Muscle layer of duodenum (tissue), 2 donors: ENCODE results near the gene NKG7.
"Not testable (repeated sequence)": the region's sequence is repeated elsewhere in the genome, so short reads cannot be mapped to it uniquely, and the experiment has no call there.

Experiments
- H3K27ac ChIP-seq: one replicate; pipeline ENCODE4 v1.7.0; 2013; ENCODE audit warnings: mild to moderate bottlenecking, low read length
- H3K27me3 ChIP-seq: one replicate; pipeline ENCODE4 v1.7.0; 2013; ENCODE audit warnings: low read depth, mild to moderate bottlenecking, control low read depth, low read length
- H3K36me3 ChIP-seq, 2 donors: one replicate each; pipeline ENCODE4 v1.7.0; 2013; ENCODE audit warnings: low read length in 2 of 2, control low read depth in 1 of 2, mild to moderate bottlenecking in 1 of 2; ENCODE audit not compliant: insufficient read depth in 2 of 2, control insufficient read depth in 1 of 2
- H3K4me1 ChIP-seq, 2 donors: one replicate each; pipeline ENCODE4 v1.7.0; 2013; ENCODE audit warnings: low read length in 2 of 2, mild to moderate bottlenecking in 2 of 2, control low read depth in 1 of 2, moderate library complexity in 1 of 2; ENCODE audit not compliant: insufficient read depth in 2 of 2, control insufficient read depth in 1 of 2
- H3K4me3 ChIP-seq, 2 donors: one replicate each; pipeline ENCODE4 v1.7.0; 2013; ENCODE audit warnings: low read length in 2 of 2, low read depth in 1 of 2, mild to moderate bottlenecking in 1 of 2
- H3K9me3 ChIP-seq, 2 donors: one replicate each; pipeline ENCODE4 v1.7.0; 2013; ENCODE audit warnings: low read length in 2 of 2, control low read depth in 1 of 2, mild to moderate bottlenecking in 1 of 2; ENCODE audit not compliant: control insufficient read depth in 1 of 2
- donor health status: healthy.

The NKG7 gene

GRCh38 chr19:51372649-51373504 lies at the start of gene NKG7:
Gene NKG7 (minus strand): TSS chr19:51372654. CDS start chr19:51372535, 119 bp downstream.
- H3K9me3 ChIP-seq, result no peaks in the 10 kb centered on the region
- peaks cover 0 to 8% of the 10 kb centered on the region in 2 donors for H3K4me1 ChIP-seq
- no peak within 1 kb of the TSS for H3K4me3 ChIP-seq
- no peaks in the 10 kb centered on the region for H3K36me3 ChIP-seq
- H3K27ac ChIP-seq, result no peak within 1 kb of the TSS
- H3K27me3 ChIP-seq, result no peaks in the 10 kb centered on the region

GRCh38 chr19:51422053-51422448 lies 49.6 kb upstream of the NKG7 start:
- Histone ChIP-seq H3K4me3 (no peak overlapping the region), H3K27ac (no peak overlapping the region), H3K4me1 (no peaks in the 10 kb centered on the region), H3K9me3 (no peaks in the 10 kb centered on the region), H3K27me3 (no peaks in the 10 kb centered on the region), H3K36me3 (no peaks in the 10 kb centered on the region)

GRCh38 chr19:51421229-51422052 lies 49.0 kb upstream of the NKG7 start:
- no peaks in the 10 kb centered on the region for H3K27me3 ChIP-seq
- H3K27ac ChIP-seq, result no peak overlapping the region

GRCh38 chr19:51420511-51420910 lies 48.1 kb upstream of the NKG7 start:
- not testable (repeated sequence) for H3K9me3 ChIP-seq, H3K36me3 ChIP-seq, H3K4me1 ChIP-seq, H3K4me3 ChIP-seq, H3K27ac ChIP-seq, H3K27me3 ChIP-seq

More at GRCh38 chr19:51421229-51422052, 49.0 kb upstream of the NKG7 start:
- H3K4me1 ChIP-seq, result no peaks in the 10 kb centered on the region
- H3K9me3 ChIP-seq, result no peaks in the 10 kb centered on the region
- no peaks in the 10 kb centered on the region for H3K36me3 ChIP-seq
- no peak overlapping the region for H3K4me3 ChIP-seq

- Histone ChIP-seq H3K27ac (no peak overlapping the region), H3K4me3 (no peak overlapping the region), H3K36me3 (no peaks in the 10 kb centered on the region), H3K4me1 (no peaks in the 10 kb centered on the region), H3K27me3 (no peaks in the 10 kb centered on the region), H3K9me3 (no peaks in the 10 kb centered on the region)
These were observed 46.3 kb upstream of the NKG7 start for GRCh38 chr19:51418707-51419106.

- Histone ChIP-seq H3K36me3 (no peaks in the 10 kb centered on the region), H3K27me3 (no peaks in the 10 kb centered on the region), H3K9me3 (no peaks in the 10 kb centered on the region), H3K27ac (no peak overlapping the region), H3K4me3 (no peak overlapping the region), H3K4me1 (no peaks in the 10 kb centered on the region)
These were observed 45.3 kb upstream of the NKG7 start for GRCh38 chr19:51417810-51418157.

GRCh38 chr19:51417107-51417809 lies 44.8 kb upstream of the NKG7 start, which contains the start of gene SIGLEC10:
Gene SIGLEC10 (minus strand): TSS chr19:51417642. CDS start chr19:51417581, 61 bp downstream.
- Histone ChIP-seq H3K36me3 (no peaks in the 10 kb centered on the region), H3K4me3 (no peak within 1 kb of the TSS), H3K9me3 (no peaks in the 10 kb centered on the region), H3K27me3 (no peaks in the 10 kb centered on the region), H3K27ac (no peak within 1 kb of the TSS), H3K4me1 (no peaks in the 10 kb centered on the region)

GRCh38 chr19:51416422-51416821 lies 44.0 kb upstream of the NKG7 start:
- not testable (repeated sequence) for H3K36me3 ChIP-seq, H3K9me3 ChIP-seq, H3K27ac ChIP-seq, H3K27me3 ChIP-seq, H3K4me3 ChIP-seq, H3K4me1 ChIP-seq

GRCh38 chr19:51415187-51415586 lies 42.7 kb upstream of the NKG7 start:
- no peaks in the 10 kb centered on the region for H3K9me3 ChIP-seq
- H3K36me3 ChIP-seq, result no peaks in the 10 kb centered on the region
- no peak overlapping the region for H3K4me3 ChIP-seq
- H3K27ac ChIP-seq, result no peak overlapping the region
- no peaks in the 10 kb centered on the region for H3K4me1 ChIP-seq
- H3K27me3 ChIP-seq, result no peaks in the 10 kb centered on the region

- H3K36me3 ChIP-seq, result no peaks in the 10 kb centered on the region
- peaks cover 0 to 3% of the 10 kb centered on the region in 2 donors for H3K4me1 ChIP-seq
- no peak overlapping the region for H3K4me3 ChIP-seq
- no peaks in the 10 kb centered on the region for H3K9me3 ChIP-seq
- no peak overlapping the region for H3K27ac ChIP-seq
- H3K27me3 ChIP-seq, result no peaks in the 10 kb centered on the region
These were observed 38.7 kb upstream of the NKG7 start for GRCh38 chr19:51410950-51411748.
